H1 (cell line): ENCODE results near the gene RYR3. TPM values are rescaled to one million over a fixed set of nuclear protein-coding genes. Genes with fewer than 3 reads are reported as not detected.

Experiments
- GABPA ChIP-seq: IDR thresholded peaks from 2 replicates; pipeline ENCODE4 v1.6.1; 2011; ENCODE audit warnings: mild to moderate bottlenecking, low read length, moderate library complexity, borderline replicate concordance; ENCODE audit not compliant: insufficient read depth
- JUND ChIP-seq: IDR thresholded peaks from 2 replicates; pipeline ENCODE4 v1.6.1; 2011; ENCODE audit warnings: mild to moderate bottlenecking, improper control_type of control experiment, low read length
- POLR2AphosphoS5 ChIP-seq: IDR thresholded peaks from 2 replicates; pipeline ENCODE4 v1.6.1; 2011; ENCODE audit warnings: low read depth, low read length
- POU5F1 ChIP-seq: IDR thresholded peaks from 2 replicates; pipeline ENCODE4 v1.6.1; 2011; ENCODE audit warnings: low read depth, mild to moderate bottlenecking, low read length, moderate library complexity
- RAD21 ChIP-seq, 2 experiments: IDR thresholded peaks in 1 of 2; conservative IDR thresholded peaks in 1 of 2; 2 replicates each; pipeline ENCODE4 v1.6.1; 2011; ENCODE audit warnings: low read depth in 2 of 2, low read length in 2 of 2, improper control_type of control experiment in 1 of 2, inconsistent platforms in 1 of 2, mild to moderate bottlenecking in 1 of 2, moderate library complexity in 1 of 2
- SAP30 ChIP-seq: fragments of 300-600 bp; sonication (generic); IDR thresholded peaks from 2 replicates; pipeline ENCODE4 v1.7.1; 2012; ENCODE audit warnings: low read length, moderate library complexity, mild to moderate bottlenecking, inconsistent platforms; ENCODE audit not compliant: insufficient read depth, insufficient replicate concordance
- TAF7 ChIP-seq: optimal IDR thresholded peaks from 2 replicates; pipeline ENCODE3; 2011; ENCODE audit warnings: low read depth, mild to moderate bottlenecking, inconsistent platforms, low read length, moderate library complexity, borderline replicate concordance
- polyA plus RNA-seq, 7 experiments: library from polyadenylated mRNA; depleted of rRNA in 3 of 7; stranded (reverse) in 5 of 7; unstranded in 2 of 7; fragments of >200 nt in 5 of 7; fragments of 200-250 nt in 2 of 7; gene quantifications; 1 replicate in 5 of 7; 2 replicates in 1 of 7; 4 replicates in 1 of 7; pipeline versions ENCODE4 v1.2.1 to v1.2.3, GENCODE V29; 2011 to 2013; ENCODE audit warnings: missing spikeins in 2 of 7, mixed read lengths in 2 of 7
- total RNA-seq: library from RNA; stranded (reverse); fragmentation: NEBNext Ultra II Directional; extraction: Animal tissue kit (Norgen Biotek cat#: 25700); gene quantifications from 2 replicates; pipeline ENCODE4 v1.2.1, GENCODE V29; 2021

RYR3 gene
- total and polyA plus RNA-seq, 2 of the 8 experiments (the other 6 are each of a cell fraction or from before 2014, with no cell fraction given): 0.33 to 3.4 TPM

DNA sequence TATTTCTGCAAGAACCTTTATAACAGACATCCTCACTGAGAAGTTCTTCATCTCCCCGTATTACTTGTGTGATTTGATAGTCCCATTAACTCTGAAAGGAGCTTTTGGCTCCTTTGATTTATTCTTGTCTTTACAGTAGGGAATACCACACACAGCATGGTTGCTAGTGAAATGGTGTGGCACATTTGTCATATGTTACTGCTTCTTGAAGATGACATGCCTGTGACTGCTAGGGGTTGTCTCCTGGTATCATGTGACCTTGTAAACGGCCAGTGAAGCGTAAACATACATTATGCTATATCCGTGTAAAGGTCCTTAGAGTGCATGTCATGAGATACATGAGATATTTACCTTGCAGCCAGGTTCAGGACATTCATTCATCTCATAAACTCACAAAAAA lies 197.9 kb downstream of the RYR3 start (continued):
- TF ChIP-seq TAF7: no peak
- no peak for TF ChIP-seq SAP30
- TF ChIP-seq POU5F1: no peak
- TF ChIP-seq RAD21 (IDR thresholded peaks at IDR 0.05 in 1 of 2, conservative IDR thresholded peaks at IDR 0.05 in 1 of 2; ENCODE audit: low read depth in 2 of 2, low read length in 2 of 2): no peak
- no peak for TF ChIP-seq POLR2AphosphoS5
- TF ChIP-seq GABPA: no peak
- no peak for TF ChIP-seq JUND
